VCaP (cell line): ENCODE measurements around the gene CYFIP2.
A peak's percentile ranks its signal among the peaks of the same experiment; 100 is the strongest.

Experiments used
- H3K27ac ChIP-seq: fragments of 450-650 bp; 2 replicates; pipeline ENCODE4 v1.5.1; 2017
- CTCF ChIP-seq: fragments of 450-650 bp; conservative IDR thresholded peaks from 2 replicates; pipeline ENCODE4 v1.5.1; 2017; ENCODE audit warnings: mild to moderate bottlenecking, moderate library complexity

Gene CYFIP2

GRCh38 chr5:157345485-157345884, 79.6 kb downstream of the CYFIP2 start:
- no peak for TF ChIP-seq CTCF
- H3K27ac ChIP-seq = no peak overlapping the region

- H3K27ac ChIP-seq = no peak overlapping the region
- no peak for TF ChIP-seq CTCF
Measured at GRCh38 chr5:157347301-157348048, 81.6 kb downstream of the CYFIP2 start.

GRCh38 chr5:157348049-157348400, 82.1 kb downstream of the CYFIP2 start:
- TF ChIP-seq CTCF = no peak
- H3K27ac ChIP-seq = no peak overlapping the region

- no peak for TF ChIP-seq CTCF
- no peak overlapping the region for H3K27ac ChIP-seq
Measured at GRCh38 chr5:157350939-157351801, 85.2 kb downstream of the CYFIP2 start.

GRCh38 chr5:157351802-157352092, 85.8 kb downstream of the CYFIP2 start:
- TF ChIP-seq CTCF = no peak
- no peak overlapping the region for H3K27ac ChIP-seq

GRCh38 chr5:157352756-157353340, 86.9 kb downstream of the CYFIP2 start:
- TF ChIP-seq CTCF = no peak
- no peak overlapping the region for H3K27ac ChIP-seq

- H3K27ac ChIP-seq = no peak overlapping the region
- peak; percentile 37; the same call in 1 of the 2 replicates for TF ChIP-seq CTCF
Measured at GRCh38 chr5:157354800-157355199, 88.9 kb downstream of the CYFIP2 start.
